GM23338 (cell line): Measurements from ENCODE around the gene HOXD8. TPM values are rescaled to one million over a fixed set of nuclear protein-coding genes. Genes with fewer than 3 reads are reported as not detected.

Experiments used
- ATAC-seq: fragments of 200-7000 bp; cut with Tn5 transposase; 3 replicates; pipeline ENCODE4 v1.9.1; 2020
- DNase-seq: peaks from one replicate; pipeline ENCODE4 v3.0.0-alpha.2; 2015; ENCODE audit warnings: low spot score
- H2AFZ ChIP-seq: fragments of 200-600 bp; sonication (generic); 2 replicates; pipeline ENCODE4 v1.8.0; 2016; ENCODE audit warnings: antibody characterized with exemption, mild to moderate bottlenecking, moderate library complexity
- H3F3A ChIP-seq: fragments of 200-600 bp; sonication (generic); replicated peaks from 2 replicates; pipeline ENCODE4 v1.8.0; 2017; ENCODE audit warnings: antibody characterized with exemption, mixed run types, low read depth
- H3K27ac ChIP-seq: fragments of 200-600 bp; sonication (generic); 2 replicates; pipeline ENCODE4 v1.6.1; 2016; ENCODE audit warnings: low read depth
- H3K27me3 ChIP-seq: fragments of 200-600 bp; sonication (generic); 2 replicates; pipeline ENCODE4 v1.8.0; 2016; ENCODE audit warnings: mild to moderate bottlenecking, mixed run types, moderate library complexity; ENCODE audit not compliant: insufficient read depth
- H3K36me3 ChIP-seq: fragments of 200-600 bp; sonication (generic); 2 replicates; pipeline ENCODE4 v1.8.0; 2016; ENCODE audit warnings: mild to moderate bottlenecking; ENCODE audit not compliant: insufficient read depth
- H3K4me1 ChIP-seq: fragments of 200-600 bp; sonication (generic); 2 replicates; pipeline ENCODE4 v1.8.0; 2016; ENCODE audit warnings: mild to moderate bottlenecking, moderate library complexity; ENCODE audit not compliant: insufficient read depth
- H3K4me2 ChIP-seq: fragments of 200-600 bp; sonication (generic); 2 replicates; pipeline ENCODE4 v1.7.1; 2017; ENCODE audit warnings: mixed run types
- H3K4me3 ChIP-seq: fragments of 200-600 bp; sonication (generic); 2 replicates; pipeline ENCODE4 v1.6.1; 2016; ENCODE audit warnings: mixed run types
- H3K79me2 ChIP-seq: fragments of 200-600 bp; sonication (generic); replicated peaks from 2 replicates; pipeline ENCODE4 v1.8.0; 2017; ENCODE audit warnings: mild to moderate bottlenecking; ENCODE audit not compliant: insufficient read depth
- H3K9me2 ChIP-seq: fragments of 200-600 bp; sonication (generic); 2 replicates; pipeline ENCODE4 v1.8.0; 2017; ENCODE audit not compliant: insufficient read depth
- H4K20me1 ChIP-seq: fragments of 200-600 bp; sonication (generic); replicated peaks from 2 replicates; pipeline ENCODE4 v1.8.0; 2017; ENCODE audit warnings: mild to moderate bottlenecking; ENCODE audit not compliant: insufficient read depth
- H3K27ac Mint-ChIP-seq: 2 replicates; pipeline ENCODE4 v1.8.0; 2020; ENCODE audit warnings: inconsistent platforms, mild to moderate bottlenecking, moderate library complexity, mixed read lengths
- H3K27me3 Mint-ChIP-seq: 3 replicates; pipeline ENCODE4 v1.8.0; 2022; ENCODE audit warnings: low read depth, mild to moderate bottlenecking, moderate library complexity, mixed read lengths, inconsistent platforms; ENCODE audit not compliant: insufficient read depth, poor library complexity
- H3K36me3 Mint-ChIP-seq: 3 replicates; pipeline ENCODE4 v1.8.0; 2021; ENCODE audit warnings: low read depth, mild to moderate bottlenecking, inconsistent platforms, moderate library complexity, mixed read lengths
- H3K4me1 Mint-ChIP-seq: 3 replicates; pipeline ENCODE4 v1.8.0; 2020; ENCODE audit warnings: mild to moderate bottlenecking, inconsistent platforms, mixed read lengths
- H3K4me3 Mint-ChIP-seq: 3 replicates; pipeline ENCODE4 v1.8.0; 2021; ENCODE audit warnings: moderate library complexity, mild to moderate bottlenecking, inconsistent platforms, mixed read lengths
- H3K9me3 Mint-ChIP-seq: 3 replicates; pipeline ENCODE4 v1.8.0; 2020; ENCODE audit warnings: moderate library complexity, mild to moderate bottlenecking, inconsistent platforms, mixed read lengths
- CREB1 ChIP-seq: fragments of 250-450 bp; sonication (Bioruptor Pico); IDR thresholded peaks from 2 replicates; pipeline ENCODE4 v1.5.0; 2020; ENCODE audit warnings: low read depth, mild to moderate bottlenecking, moderate library complexity
- ETS1 ChIP-seq: IDR thresholded peaks from 2 replicates; pipeline ENCODE4 v1.6.1; 2016; ENCODE audit warnings: antibody characterized with exemption
- EZH2 ChIP-seq: fragments of 200-600 bp; sonication (generic); IDR thresholded peaks from one replicate; pipeline ENCODE4 v1.8.0; 2017; ENCODE audit warnings: antibody characterized with exemption, mild to moderate bottlenecking, low read depth; ENCODE audit not compliant: unreplicated experiment
- EZH2phosphoT487 ChIP-seq: fragments of 200-600 bp; sonication (generic); IDR thresholded peaks from one replicate; pipeline ENCODE4 v1.8.1; 2018; ENCODE audit warnings: antibody characterized with exemption; ENCODE audit not compliant: unreplicated experiment
- JUNB ChIP-seq: IDR thresholded peaks from one replicate; pipeline ENCODE4 v1.6.1; 2016; ENCODE audit warnings: antibody characterized with exemption; ENCODE audit not compliant: unreplicated experiment
- NANOG ChIP-seq: IDR thresholded peaks from 2 replicates; pipeline ENCODE4 v1.6.1; 2016; ENCODE audit warnings: antibody characterized with exemption, borderline replicate concordance
- POLR2AphosphoS5 ChIP-seq: IDR thresholded peaks from 2 replicates; pipeline ENCODE4 v1.6.1; 2016; ENCODE audit warnings: antibody characterized with exemption, low read depth
- STAT1 ChIP-seq: IDR thresholded peaks from one replicate; pipeline ENCODE4 v1.6.1; 2016; ENCODE audit warnings: antibody characterized with exemption; ENCODE audit not compliant: unreplicated experiment
- ZNF114 ChIP-seq: fragments of 250-450 bp; sonication (Bioruptor Pico); IDR thresholded peaks from 2 replicates; pipeline ENCODE4 v1.5.0; 2020; ENCODE audit warnings: mild to moderate bottlenecking, moderate library complexity
- ZNF331 ChIP-seq: fragments of 250-450 bp; sonication (Bioruptor Pico); IDR thresholded peaks from 2 replicates; pipeline ENCODE4 v1.5.0; 2020; ENCODE audit warnings: low read depth, mild to moderate bottlenecking, moderate library complexity
- polyA plus RNA-seq: library from polyadenylated mRNA; unstranded; fragments of >200 nt; fragmentation: Nextera tagmentation; extraction: Ambion mirVana; gene quantifications from 2 replicates; pipeline ENCODE4 v1.2.1, GENCODE V29; 2016
- total RNA-seq: library from RNA; depleted of rRNA; stranded (reverse); fragments of >200 nt; shearing (Covaris generic); gene quantifications from 2 replicates; pipeline ENCODE4 v1.2.3, GENCODE V29; 2014
- TF ChIP-seq, protein P1 (sequence below), 2 experiments: fragments of 200-600 bp in 1 of 2; sonication (generic) in 1 of 2; conservative IDR thresholded peaks; 2 replicates each; pipeline versions ENCODE4 v1.5.1 to v1.6.1; 2016 to 2017; ENCODE audit warnings: antibody characterized with exemption in 2 of 2, low read depth in 2 of 2, mild to moderate bottlenecking in 2 of 2, moderate library complexity in 1 of 2
- TF ChIP-seq, protein P2 (sequence below): IDR thresholded peaks from one replicate; pipeline ENCODE4 v1.6.1; 2018; ENCODE audit warnings: antibody characterized with exemption; ENCODE audit not compliant: unreplicated experiment

Gene HOXD8
- total and polyA plus RNA-seq, 2 experiments from 2014 or later = not detected

- no peak overlapping the region for H2AFZ ChIP-seq
- H3K36me3 Mint-ChIP-seq = no peaks in the 10 kb centered on the region; the same call in 2 of the 3 replicates
- H3K4me3 Mint-ChIP-seq = peak overlapping the region; percentile 68
- no peak for TF ChIP-seq EZH2phosphoT487
- peak; percentile 50; the same call in 1 of the 2 replicates for TF ChIP-seq NANOG
- TF ChIP-seq, protein P1, sequence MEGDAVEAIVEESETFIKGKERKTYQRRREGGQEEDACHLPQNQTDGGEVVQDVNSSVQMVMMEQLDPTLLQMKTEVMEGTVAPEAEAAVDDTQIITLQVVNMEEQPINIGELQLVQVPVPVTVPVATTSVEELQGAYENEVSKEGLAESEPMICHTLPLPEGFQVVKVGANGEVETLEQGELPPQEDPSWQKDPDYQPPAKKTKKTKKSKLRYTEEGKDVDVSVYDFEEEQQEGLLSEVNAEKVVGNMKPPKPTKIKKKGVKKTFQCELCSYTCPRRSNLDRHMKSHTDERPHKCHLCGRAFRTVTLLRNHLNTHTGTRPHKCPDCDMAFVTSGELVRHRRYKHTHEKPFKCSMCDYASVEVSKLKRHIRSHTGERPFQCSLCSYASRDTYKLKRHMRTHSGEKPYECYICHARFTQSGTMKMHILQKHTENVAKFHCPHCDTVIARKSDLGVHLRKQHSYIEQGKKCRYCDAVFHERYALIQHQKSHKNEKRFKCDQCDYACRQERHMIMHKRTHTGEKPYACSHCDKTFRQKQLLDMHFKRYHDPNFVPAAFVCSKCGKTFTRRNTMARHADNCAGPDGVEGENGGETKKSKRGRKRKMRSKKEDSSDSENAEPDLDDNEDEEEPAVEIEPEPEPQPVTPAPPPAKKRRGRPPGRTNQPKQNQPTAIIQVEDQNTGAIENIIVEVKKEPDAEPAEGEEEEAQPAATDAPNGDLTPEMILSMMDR (conservative IDR thresholded peaks at IDR 0.05; ENCODE audit: low read depth in 2 of 2) = peak; percentile 74 to 93
- TF ChIP-seq ZNF331 (CRISPR knock-in tag) = no peak
- TF ChIP-seq ZNF114 = 0 out of 2 replicates have a peak, but pooled peaks have one; percentile 8
- H3K27me3 ChIP-seq = peaks cover 94% of the 10 kb centered on the region
- peak overlapping the region; percentile 46 for H3K4me3 ChIP-seq
- no peaks in the 10 kb centered on the region for H3K9me2 ChIP-seq
- ATAC-seq (peak; percentile 69), DNase-seq (peak; percentile 96)
- H3K4me1 ChIP-seq = peaks cover 56% of the 10 kb centered on the region
- no peaks in the 10 kb centered on the region; the same call in 1 of the 2 replicates for H3K36me3 ChIP-seq
- H3K4me2 ChIP-seq = peak overlapping the region; percentile 94
- no peak overlapping the region; the same call in 1 of the 2 replicates for H3K27ac ChIP-seq
- H3K79me2 ChIP-seq = no peaks in the 10 kb centered on the region
- H3K27me3 Mint-ChIP-seq = peaks cover 94% of the 10 kb centered on the region
- peaks cover 39% of the 10 kb centered on the region for H3K4me1 Mint-ChIP-seq
- H3K9me3 Mint-ChIP-seq = no peaks in the 10 kb centered on the region
- H4K20me1 ChIP-seq = peaks cover 32% of the 10 kb centered on the region
- no peak overlapping the region for H3K27ac Mint-ChIP-seq
- H3F3A ChIP-seq = peaks cover 26% of the 10 kb centered on the region
Measured at GRCh38 chr2:176096986-176097819, 32.3 kb upstream of the HOXD8 start.

DNA sequence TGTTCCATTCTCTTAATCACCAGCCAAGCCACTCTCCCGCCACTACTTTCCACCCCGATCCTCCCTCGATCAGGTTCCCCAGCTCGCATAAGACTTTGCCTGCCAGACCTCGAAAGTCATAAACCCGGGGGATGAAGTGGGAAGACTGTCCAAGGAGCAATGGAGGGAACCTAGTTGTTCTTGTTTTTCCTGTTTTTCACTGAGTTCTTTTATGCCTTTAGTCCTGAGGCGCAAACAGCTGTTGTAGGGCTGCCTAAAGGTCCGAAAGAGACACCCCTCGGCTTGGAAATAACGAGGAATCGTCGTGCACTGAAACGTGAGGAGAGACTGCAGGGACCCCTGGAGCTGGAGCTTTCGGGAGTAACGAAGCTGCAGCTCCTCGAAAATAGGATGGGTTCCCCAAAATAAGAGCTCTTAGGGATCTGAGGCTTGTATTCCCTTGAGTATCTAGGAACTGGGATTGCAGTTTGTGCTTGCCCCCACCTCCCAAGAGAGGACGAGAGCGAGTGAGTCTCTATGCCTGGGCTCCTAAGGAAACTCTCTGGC, 31.6 kb upstream of the HOXD8 start:
- DNase-seq = no peak
- no peak; the same call in 2 of the 3 replicates for ATAC-seq
- Histone ChIP-seq H3K9me2 (no peaks in the 10 kb centered on the region), H3F3A (peaks cover 29% of the 10 kb centered on the region), H4K20me1 (peaks cover 38% of the 10 kb centered on the region), H3K4me2 (peak overlapping the region; percentile 94), H2AFZ (peak overlapping the region; percentile 7; the same call in 1 of the 2 replicates), H3K79me2 (no peaks in the 10 kb centered on the region), H3K4me3 (peak overlapping the region; percentile 46), H3K4me1 (peaks cover 57% of the 10 kb centered on the region), H3K27me3 (peaks cover 94% of the 10 kb centered on the region), H3K36me3 (no peaks in the 10 kb centered on the region; the same call in 1 of the 2 replicates), H3K27ac (no peak overlapping the region)
- no peaks in the 10 kb centered on the region for H3K9me3 Mint-ChIP-seq
- peak overlapping the region; percentile 68 for H3K4me3 Mint-ChIP-seq
- H3K36me3 Mint-ChIP-seq = no peaks in the 10 kb centered on the region; the same call in 2 of the 3 replicates
- peaks cover 99% of the 10 kb centered on the region for H3K27me3 Mint-ChIP-seq
- peaks cover 42% of the 10 kb centered on the region for H3K4me1 Mint-ChIP-seq
- no peak overlapping the region for H3K27ac Mint-ChIP-seq
- no peak for TF ChIP-seq JUNB
- no peak for TF ChIP-seq POLR2AphosphoS5
- TF ChIP-seq, protein P2, sequence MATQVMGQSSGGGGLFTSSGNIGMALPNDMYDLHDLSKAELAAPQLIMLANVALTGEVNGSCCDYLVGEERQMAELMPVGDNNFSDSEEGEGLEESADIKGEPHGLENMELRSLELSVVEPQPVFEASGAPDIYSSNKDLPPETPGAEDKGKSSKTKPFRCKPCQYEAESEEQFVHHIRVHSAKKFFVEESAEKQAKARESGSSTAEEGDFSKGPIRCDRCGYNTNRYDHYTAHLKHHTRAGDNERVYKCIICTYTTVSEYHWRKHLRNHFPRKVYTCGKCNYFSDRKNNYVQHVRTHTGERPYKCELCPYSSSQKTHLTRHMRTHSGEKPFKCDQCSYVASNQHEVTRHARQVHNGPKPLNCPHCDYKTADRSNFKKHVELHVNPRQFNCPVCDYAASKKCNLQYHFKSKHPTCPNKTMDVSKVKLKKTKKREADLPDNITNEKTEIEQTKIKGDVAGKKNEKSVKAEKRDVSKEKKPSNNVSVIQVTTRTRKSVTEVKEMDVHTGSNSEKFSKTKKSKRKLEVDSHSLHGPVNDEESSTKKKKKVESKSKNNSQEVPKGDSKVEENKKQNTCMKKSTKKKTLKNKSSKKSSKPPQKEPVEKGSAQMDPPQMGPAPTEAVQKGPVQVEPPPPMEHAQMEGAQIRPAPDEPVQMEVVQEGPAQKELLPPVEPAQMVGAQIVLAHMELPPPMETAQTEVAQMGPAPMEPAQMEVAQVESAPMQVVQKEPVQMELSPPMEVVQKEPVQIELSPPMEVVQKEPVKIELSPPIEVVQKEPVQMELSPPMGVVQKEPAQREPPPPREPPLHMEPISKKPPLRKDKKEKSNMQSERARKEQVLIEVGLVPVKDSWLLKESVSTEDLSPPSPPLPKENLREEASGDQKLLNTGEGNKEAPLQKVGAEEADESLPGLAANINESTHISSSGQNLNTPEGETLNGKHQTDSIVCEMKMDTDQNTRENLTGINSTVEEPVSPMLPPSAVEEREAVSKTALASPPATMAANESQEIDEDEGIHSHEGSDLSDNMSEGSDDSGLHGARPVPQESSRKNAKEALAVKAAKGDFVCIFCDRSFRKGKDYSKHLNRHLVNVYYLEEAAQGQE = no peak
- no peak for TF ChIP-seq STAT1
- no peak for TF ChIP-seq ZNF331 (CRISPR knock-in tag)
- no peak for TF ChIP-seq ZNF114
- no peak for TF ChIP-seq NANOG
- TF ChIP-seq EZH2phosphoT487 = peak; percentile 60
- TF ChIP-seq EZH2 = peak; percentile 95
- no peak for TF ChIP-seq CREB1
- TF ChIP-seq, protein P1 (conservative IDR thresholded peaks at IDR 0.05; ENCODE audit: low read depth in 2 of 2) = 0 out of 4 replicates have a peak, but pooled peaks of 1 of the 2 experiments have one; percentile 5
- no peak for TF ChIP-seq ETS1
